Activated T-cell treated with anti-CD3 and anti-CD28 coated beads, Interleukin-2, amount 50 U/mL, for 48 hours (primary cell): ENCODE measurements around the gene AIF1L.
"Not testable (repeated sequence)": the region's sequence is repeated elsewhere in the genome, so short reads cannot be mapped to it uniquely, and the experiment has no call there.

Experiments used
- DNase-seq, 2 experiments: peaks; one replicate each; pipeline ENCODE4 v3.0.0-alpha.2; 2020

AIF1L gene

DNA sequence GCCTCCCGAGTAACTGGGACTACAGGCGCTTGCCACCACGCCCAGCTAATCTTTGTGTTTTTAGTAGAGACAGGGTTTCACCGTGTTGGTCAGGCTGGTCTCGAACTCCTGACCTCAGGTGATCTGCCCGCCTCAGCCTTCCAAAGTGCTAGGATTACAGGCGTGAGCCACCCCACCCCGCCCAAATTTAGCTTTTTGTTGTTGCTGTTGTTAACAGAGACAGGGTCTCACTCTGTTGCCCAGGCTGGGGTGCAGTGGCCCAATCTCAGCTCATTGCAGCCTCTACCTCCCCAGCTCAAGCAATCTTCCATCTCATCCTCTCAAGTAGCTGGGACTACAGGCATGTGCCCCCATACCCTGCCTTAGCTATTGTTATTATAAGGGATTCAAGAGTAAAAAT is 3.5 kb downstream of the AIF1L start:
- not testable (repeated sequence) for DNase-seq

DNA sequence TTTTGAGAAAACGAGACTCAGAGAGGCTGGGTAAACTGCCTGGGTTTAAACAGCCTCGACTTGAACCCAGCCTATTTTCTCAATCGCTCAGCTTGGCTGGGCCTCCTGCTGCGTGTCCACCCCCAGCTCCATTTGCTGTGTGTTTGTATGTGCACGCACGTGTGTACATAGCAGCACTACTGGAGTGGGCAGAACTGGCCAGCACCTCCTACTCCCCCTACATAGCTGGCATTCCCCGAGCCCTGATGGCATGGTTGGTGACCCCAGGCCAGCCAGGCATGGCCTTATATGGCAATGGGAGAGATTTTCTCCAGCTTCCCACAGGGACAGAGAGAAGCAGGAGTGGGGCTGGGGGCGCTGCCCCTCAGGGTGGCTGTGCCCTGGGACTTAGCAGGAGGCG is 4.1 kb downstream of the AIF1L start:
- DNase-seq = no peak

DNA sequence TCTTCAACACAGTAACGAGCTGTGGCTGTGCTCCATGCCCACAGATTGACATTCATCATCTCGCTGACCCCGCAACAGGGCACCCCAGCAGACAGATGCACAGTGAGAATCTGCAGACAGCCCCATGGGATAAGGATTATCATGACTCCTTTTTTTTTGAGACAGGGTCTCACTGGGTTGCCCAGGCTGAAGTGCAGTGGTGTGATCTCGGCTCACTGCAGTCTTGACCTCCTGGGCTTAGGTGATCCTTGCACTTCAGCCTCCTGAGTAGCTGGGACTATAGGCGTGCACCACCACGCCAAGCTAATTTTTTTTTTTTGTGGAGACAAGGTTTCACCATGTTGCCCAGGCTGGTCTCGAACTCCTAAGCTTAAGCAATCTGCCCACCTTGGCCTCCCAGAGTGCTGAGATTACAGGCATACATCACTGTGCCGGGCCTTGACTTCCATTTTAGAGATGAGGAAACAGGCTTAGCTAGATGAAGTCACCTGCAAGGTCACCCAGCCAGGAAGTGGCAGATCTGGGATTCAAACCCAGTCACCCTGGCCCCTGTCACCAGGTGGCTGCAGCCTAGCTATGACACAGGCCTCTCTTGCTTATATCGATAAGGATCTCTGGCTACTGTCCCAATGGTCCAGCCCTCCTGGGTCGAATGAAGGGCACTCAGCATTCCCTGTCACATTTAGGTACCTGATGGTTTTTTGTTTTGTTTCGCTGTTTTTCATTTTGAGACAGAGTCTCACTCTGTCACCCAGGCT is 5.1 kb downstream of the AIF1L start:
- no peak for DNase-seq

DNA sequence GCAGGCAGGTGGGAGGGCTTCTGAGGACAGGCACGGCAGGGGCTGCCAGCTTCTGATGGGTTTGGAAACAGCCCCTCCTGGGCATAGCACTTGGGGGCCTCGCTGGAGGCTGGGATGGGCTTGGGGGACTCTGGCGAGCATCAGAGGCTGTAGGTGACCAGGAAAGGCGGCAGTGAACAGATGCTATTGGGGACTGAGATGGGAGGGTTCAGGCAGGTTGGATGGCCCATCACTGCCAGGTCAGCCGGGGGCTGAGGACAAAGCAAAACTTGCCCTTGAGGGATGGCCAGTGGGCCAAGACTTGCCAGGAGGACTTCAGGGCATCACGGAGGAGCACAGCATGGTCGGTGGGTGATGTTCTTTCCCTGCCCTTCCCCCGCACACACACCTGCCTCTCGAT is 6.7 kb downstream of the AIF1L start:
- DNase-seq = no peak

DNA sequence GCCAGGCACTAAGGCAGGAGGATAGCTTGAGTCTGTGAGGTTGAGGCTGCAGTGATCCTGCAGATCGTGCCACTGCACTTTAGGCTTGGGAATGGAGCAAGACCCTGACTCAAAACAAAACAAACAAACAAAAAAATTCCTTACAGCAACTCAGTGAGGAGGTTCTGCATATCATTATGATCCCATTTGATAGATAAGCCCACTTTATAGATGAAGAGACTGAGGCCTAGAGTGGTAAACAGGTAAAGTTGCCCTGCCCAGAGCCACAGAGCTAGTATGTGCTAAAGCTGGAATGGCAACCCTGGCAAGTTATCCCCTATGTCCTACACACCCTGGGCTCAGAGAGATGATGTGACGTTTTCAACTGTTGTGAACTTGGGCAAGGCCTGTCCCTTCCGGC is 7.2 kb downstream of the AIF1L start:
- DNase-seq = no peak

DNA sequence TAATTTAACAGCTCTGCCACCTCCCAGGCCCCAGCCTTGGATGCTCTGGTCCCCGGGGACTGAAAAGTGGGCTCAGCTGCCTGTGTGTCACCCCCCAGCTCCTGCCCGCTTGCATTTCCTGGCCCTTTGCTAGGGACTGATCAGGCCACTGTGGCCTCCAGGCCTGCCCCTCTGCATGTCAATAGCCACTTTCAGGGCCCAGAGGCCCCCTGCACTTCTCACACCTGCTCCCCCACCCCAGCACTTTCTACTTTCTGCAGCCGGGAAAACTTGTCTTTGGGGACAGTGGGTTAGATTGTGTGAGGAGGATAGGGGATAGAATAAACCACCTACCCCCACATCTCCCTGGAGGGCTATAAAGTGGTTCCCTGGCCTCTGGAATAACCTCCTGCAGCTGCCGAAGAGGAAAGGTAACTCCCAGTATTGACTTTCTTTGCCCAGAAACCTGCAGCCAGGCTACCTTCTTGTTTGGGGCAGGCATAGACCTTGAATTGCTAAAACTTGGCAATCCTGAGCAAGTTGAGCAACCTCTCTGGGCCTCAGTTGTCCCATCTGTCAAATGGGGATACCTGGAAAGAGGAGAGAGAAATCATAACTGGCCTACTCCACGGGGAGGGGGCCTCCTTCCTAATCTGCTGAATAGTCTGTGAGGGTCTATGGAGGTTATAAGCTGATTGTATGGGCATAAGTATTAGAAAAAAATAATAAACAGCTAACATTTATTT is 7.8 kb downstream of the AIF1L start:
- DNase-seq = no peak

DNA sequence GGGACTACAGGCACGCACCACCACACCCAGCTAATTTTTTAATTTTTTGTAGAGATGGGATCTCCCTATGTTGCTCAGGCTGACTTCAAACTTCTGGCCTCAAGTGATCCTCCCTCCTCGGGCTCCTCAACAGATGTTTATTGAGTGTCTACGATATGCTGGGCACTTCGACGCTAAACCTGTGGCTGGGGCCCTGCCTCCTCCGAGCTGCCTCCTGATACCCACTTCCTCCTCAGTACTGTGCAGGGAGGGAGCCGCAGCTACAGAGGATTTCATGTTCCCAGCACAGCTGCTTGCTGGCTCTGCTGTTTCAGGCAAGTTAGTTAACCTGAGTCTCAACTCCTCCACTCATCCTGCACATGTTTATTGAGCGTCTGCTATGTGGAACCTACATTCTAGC is 9.6 kb downstream of the AIF1L start:
- DNase-seq = no peak

DNA sequence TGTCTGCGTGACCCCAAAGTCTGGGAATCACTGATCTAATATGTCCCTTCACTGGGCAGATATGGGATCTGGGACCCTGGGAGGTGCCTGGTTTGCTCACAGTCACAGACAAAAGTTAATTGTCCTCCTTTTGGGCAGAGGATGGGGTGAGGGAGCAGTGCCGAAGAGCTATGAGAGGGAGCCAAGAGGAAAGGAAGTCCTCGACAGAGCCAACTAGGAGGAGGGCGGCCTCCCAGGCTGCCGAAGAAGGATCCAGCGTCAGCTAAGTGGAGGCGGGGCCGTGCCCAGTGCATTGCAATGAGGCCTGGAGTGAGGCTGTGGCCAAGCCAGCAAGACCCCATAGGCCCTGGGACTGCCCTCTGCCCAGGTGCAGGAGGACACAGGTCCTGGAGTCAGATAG is 11.4 kb downstream of the AIF1L start:
- no peak for DNase-seq

DNA sequence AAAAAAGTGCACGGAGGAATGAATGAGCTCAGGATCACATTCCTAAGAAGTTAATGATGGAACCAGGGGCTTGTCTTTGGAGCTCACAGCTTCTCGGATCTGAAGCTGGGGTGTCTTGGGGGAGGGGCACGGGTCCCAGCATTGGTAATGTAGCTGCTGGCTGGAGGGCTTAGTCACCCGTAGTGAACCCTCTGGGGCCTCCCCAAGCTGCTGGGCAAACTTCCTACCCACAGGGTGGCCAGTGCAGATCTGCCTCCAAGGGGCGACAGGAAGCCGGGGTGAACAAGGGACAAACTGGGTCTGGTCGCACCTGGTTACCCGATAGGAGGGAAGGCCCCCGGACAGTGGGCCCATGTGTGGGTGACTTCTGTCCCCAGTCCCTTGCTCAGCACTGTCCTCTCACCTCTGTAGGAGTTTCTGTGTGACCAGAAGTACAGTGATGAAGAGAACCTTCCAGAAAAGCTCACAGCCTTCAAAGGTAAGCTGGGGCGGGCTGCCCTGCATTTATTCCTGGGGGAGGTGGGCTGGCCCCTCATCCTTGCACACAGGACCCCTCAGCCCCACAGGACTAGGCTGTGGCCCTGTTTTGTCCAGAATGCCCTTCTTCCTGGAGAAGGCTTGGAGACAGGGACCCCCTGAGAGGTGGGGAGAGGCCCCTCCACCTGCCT is 15.0 kb downstream of the AIF1L start:
- no peak for DNase-seq

DNA sequence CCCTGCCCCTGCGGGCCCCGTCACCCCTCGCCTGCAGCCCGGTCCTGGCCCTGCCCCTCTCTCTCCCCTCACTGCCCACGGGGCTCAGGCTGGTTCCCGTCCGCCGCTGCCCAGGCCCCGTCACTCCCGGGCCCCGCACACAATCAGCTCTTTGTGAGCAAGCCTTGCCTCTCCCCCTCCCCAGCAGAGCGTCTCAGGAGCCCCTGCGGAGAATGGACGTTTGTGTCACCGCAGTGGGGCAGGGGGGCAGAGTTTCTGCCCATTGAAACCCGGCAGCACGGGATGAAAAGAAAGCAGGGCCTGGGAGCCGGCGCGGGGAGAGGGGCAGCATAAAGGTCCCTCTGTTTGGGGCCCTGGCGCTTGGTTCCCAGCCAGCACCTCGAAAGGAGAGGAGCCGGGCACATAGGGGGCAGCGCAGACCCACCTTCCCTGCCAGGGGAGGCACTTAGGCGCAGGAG is 15.6 kb downstream of the AIF1L start:
- DNase-seq = no peak

DNA sequence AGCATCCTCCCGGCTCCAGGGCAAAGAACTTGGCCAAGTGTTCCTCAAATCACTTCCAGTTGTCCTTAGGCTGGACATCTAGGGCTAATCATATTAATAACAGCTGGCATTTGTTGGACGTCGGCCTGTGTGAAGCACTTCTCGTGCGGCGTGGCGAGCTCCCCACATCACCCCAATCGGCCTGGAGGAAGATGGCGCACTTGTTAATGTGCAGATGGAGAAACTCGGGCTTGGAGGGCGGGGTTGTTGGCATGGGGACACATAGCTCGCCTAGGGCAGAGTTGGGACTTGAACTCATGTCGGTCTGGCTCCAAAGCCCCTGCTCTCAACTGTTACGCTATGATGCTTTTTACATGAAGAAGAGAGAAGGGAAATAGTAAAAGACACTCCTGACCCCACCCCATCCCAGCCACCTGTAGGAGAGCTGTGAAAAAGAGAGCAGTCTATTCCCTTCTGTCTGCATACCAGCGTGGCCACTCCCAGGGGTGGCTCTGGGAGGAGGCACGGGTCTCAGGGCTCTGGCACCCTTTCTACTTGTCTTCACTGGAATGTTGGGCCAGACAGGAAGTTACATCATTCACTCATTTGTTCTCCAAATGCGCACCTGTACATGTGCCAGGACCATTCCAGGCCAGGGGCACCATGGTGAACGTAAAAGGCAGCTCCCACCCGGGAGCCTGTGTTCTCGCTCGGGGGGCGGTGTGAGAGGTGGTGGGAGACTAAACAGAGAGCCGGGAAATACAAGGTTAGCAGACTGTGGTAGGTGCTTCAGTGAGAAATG is 16.2 kb downstream of the AIF1L start:
- no peak for DNase-seq

DNA sequence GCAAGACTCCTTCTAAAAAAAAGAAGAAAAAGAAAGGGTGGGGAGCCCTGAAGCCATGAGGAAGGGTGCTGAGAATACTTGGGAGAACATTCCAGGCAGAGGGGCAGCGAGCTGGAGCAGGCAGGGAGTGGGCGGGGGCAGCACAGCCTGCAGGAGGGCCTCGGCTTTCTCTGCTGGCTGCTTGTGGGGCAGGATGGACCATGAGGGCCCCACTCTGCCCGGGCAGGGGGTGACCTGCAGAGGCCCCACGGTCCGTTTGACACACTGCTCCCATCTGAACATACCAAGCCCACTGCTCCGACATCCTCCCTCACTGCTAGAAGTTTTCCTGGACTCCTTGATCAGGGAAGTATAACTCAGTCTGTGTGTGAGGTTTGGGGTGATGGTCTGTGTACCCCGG is 17.3 kb downstream of the AIF1L start:
- DNase-seq = no peak

DNA sequence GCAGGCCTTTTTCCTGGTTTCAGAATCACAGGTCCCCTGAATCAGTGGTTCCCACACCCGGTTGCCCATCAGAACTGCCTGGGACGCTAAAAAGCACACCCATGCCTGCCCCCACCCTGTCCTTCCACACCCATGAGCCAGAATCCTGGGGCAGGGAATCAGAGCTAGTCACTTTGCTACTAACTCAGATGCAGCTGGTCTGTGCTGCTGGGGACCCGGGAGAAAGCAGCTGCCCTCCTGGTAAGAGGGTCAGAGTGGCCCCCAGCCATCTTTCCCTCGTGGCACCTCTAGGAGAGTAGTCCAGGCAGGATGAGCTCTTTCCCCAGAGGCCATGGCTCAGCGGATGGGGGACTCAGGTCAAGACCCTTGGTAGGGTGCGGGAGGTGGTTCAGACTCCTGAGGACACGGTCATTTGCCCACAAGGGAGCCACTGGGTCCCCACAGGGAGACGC is 17.8 kb downstream of the AIF1L start:
- DNase-seq = no peak

DNA sequence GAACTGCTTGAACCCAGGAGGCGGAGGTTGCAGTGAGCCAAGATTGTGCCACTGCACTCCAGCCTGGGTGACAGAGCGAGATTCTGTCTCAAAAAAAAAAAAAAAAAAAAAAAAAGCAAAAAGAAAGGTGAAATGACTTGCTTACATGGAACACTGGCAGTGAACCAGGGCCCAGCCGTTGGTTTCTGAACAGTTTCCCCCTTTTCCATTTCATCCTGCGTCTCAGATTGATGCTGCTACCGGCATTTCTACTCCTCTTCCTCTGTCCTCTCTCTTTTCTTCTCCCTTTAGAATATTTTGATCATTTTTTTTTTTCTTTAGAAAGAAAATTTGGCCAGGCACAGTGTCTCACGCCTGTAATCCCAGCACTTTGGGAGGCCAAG is 19.0 kb downstream of the AIF1L start:
- not testable (repeated sequence) for DNase-seq

DNA sequence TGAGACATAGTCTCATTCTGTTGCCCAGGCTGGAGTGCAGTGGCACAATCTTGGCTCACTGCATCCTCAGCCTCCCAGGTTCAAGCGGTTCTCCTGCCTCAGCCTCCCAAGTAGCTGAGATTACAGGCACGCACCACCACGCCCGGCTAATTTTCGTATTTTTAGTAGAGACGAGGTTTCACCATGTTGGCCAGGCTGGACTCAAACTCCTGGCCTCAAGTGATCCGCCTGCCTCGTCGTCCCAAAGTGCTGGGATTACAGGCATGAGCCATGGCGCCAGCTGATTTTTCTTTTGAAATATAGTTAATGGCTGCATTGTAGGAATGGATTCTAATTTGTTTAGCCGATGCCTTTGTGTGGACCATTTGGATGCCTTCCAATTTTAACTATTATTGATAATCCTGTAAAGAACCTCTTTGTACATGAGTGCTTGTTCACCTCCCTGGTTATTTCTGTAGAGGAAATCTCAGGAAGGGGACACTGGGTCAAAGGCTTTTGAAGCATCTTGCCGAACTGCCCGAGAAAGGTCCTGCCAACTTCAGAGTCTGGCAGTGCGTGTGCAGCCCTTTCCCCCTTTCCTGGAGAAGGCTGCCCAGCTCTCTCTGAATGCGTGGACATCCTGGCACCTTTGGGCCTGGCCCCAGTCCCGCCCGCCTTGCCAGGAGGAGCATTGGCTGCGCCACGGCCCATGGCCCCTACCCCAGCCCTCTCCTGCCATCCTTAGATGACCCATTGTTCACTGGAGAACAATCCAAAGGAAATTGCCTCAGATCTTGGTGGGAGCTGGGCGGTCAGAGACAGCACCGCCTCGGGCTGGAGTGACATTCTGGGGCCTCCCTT is 20.2 kb downstream of the AIF1L start:
- no peak for DNase-seq

DNA sequence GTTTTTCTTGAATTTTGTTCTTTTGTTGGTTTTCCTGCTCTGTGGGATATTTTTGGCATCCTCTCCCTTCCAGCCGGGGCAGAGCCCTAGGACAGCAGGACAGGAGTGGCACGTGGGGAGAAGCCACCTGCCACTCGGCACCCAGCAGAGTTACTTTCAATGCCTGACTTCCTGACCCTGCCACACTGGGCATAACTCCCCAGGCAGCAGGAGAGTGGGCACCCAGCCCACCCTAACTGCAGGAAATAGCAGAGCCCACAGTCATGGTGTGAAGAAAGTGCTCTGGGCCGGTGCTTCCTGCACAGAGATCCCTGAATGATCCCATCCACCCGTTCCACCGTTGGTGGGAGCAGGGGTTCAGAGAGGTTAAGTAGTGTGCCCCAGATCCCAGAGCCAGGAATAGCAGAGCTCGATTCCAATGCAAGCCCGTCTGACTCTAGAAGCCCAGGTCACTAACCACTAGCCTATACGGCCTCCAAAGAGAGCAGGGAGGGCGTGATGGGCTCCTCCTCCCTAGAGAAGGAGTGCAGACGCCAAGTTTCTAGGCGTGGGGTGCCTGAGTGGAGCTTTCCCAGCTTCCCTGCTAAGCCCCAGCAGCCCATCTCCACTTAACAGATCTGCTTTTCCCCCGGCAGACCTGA is 20.9 kb downstream of the AIF1L start:
- DNase-seq = no peak

DNA sequence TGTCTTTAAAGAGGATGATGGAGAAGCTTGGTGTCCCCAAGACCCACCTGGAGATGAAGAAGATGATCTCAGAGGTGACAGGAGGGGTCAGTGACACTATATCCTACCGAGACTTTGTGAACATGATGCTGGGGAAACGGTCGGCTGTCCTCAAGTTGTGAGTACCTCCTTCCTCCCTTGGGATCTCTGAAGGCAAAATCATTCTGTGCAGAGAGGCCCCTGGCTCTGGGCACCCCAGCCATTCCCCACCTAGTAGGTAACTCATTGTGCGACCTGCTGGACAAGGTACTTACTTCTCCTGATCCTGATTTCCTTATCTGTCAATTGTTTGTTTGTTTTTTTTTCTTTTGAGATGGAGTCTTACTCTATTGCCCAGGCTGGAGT is 21.4 kb downstream of the AIF1L start:
- DNase-seq = no peak

DNA sequence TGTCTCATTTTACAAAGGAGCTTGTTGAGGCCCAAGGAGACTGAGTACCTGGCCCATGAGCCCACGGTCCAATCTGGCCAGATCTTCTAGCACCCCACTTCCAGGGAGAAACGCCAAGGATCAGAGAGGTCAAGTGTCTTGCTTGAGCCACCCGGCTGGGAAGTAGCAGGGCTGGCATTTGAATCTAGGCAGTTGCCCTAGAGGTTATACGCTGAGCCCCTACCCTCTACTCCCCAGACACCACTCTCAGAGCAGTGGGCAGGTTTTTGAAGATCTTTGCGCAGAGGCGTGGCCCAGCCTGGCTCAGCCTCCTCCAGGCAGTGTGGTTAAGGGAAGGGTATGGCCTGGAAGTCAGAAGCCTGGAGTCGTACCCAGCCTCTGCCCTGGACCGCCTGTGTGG is 23.3 kb downstream of the AIF1L start:
- no peak for DNase-seq

DNA sequence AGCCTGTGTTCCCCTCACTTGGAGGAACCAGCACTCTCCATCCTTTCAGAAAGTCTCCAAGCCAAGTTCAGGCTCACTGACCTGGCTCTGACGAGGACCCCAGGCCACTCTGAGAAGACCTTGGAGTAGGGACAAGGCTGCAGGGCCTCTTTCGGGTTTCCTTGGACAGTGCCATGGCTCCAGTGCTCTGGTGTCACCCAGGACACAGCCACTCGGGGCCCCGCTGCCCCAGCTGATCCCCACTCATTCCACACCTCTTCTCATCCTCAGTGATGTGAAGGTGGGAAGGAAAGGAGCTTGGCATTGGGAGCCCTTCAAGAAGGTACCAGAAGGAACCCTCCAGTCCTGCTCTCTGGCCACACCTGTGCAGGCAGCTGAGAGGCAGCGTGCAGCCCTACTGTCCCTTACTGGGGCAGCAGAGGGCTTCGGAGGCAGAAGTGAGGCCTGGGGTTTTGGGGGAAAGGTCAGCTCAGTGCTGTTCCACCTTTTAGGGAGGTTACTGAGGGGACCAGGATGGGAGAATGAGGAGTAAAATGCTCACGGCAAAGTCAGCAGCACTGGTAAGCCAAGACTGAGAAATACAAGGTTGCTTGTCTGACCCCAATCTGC is 24.4 kb downstream of the AIF1L start:
- DNase-seq = no peak

DNA sequence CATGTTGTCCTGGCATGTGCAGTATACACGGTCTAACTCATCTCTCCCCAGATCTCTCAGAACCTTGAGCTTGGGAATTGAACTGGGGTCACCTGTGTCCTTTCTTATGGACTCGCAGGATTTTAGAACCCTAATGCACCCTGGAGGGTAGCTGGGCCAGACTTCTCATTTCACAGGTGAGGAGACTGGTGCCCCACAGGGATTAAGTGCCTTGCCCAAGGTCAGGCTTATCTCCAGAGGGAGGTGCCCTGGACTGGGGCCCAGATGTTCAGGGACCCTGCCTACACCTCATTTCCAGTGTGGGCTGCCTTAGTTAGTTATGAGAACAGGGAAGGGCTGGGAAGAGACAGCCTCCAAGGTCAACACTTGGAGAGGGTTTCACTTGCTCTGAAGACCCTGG is 25.0 kb downstream of the AIF1L start:
- DNase-seq = no peak

DNA sequence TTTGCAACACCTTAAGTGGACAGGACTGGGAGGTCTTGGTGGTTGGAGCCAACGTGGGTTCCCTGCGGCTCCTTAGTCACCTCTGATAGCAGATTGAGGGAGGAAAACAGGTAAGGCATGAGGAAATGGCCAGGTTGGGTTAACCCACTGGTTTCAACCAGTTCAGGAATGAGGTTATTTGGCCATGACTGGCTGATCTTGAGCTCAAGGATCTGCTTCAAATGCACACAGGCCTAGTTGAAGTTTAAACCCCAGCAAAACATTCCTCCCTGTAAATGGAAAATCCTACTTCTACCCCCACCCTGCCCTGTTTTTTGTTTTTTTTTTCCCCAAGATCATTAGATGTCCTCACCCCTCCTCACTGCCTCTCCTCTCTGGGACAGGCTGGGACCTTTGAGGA is 25.8 kb downstream of the AIF1L start:
- no peak for DNase-seq

DNA sequence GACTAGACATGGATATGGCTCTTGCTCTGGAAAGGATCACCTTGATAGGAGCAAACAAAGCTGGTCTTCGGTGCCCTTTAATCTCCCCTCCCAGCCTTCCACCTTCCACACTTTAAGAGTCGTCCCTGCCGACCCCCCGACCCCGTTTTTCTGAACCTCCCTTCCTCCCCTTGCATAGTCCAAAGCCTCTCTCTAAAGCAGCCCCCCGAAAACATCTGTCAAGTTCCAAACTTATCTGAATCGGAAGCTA is 28.6 kb downstream of the AIF1L start:
- no peak for DNase-seq
